A549 (cell line): ENCODE results near the gene OXLD1. TPM values are rescaled to one million over a fixed set of nuclear protein-coding genes. Genes with fewer than 3 reads are reported as not detected.

ENCODE experiments used
- ATAC-seq, 2 experiments: fragments of 200-7000 bp in 1 of 2; fragments of >200 bp in 1 of 2; cut with Nextera tagmentation in 1 of 2; cut with Tn5 transposase in 1 of 2; 3 replicates each; pipeline versions ENCODE4 v1.8.0 to v1.9.1; 2018 to 2020; ENCODE audit warnings: mild to moderate bottlenecking in 1 of 2, moderate library complexity in 1 of 2
- CTCF ChIA-PET: fragments of 300-600 bp; sonication (Branson Sonifier 250); formaldehyde crosslinking; extraction: SDS; loops from one replicate; lab custom pipeline; 2021; ENCODE audit warnings: antibody characterized with exemption, inconsistent platforms; lab: Yijun Ruan, JAX
- POLR2A ChIA-PET: fragments of 350-600 bp; formaldehyde crosslinking; extraction: SDS; loops from one replicate; lab custom pipeline; 2021; ENCODE audit warnings: antibody characterized with exemption, inconsistent platforms; lab: Yijun Ruan, JAX
- DNase-seq, 2 experiments: peaks; one replicate each; pipeline versions ENCODE4 v3.0.0 to v3.0.0-alpha.2; 2011 to 2016; ENCODE audit warnings: low read depth in 1 of 2, low spot score in 1 of 2
- FAIRE-seq: peaks from 2 replicates; lab custom pipeline; 2011; peaks lifted over from hg19 to GRCh38; lab: Jason Lieb, UNC
- H3K27ac ChIP-seq, 2 experiments: fragments of >200 bp; sonication (Bioruptor Twin); formaldehyde crosslinking; 3 replicates each; pipeline ENCODE4 v1.5.1; 2016 to 2017
- H3K4me1 ChIP-seq: fragments of >200 bp; sonication (Bioruptor Twin); formaldehyde crosslinking; 3 replicates; pipeline ENCODE4 v1.6.1; 2016
- H3K4me2 ChIP-seq: fragments of >200 bp; sonication (Bioruptor Twin); formaldehyde crosslinking; 3 replicates; pipeline ENCODE4 v1.6.1; 2016
- H3K4me3 ChIP-seq: fragments of >200 bp; sonication (Bioruptor Twin); formaldehyde crosslinking; 3 replicates; pipeline ENCODE4 v1.5.1; 2016
- H3K9me3 ChIP-seq: fragments of >200 bp; sonication (Bioruptor Twin); formaldehyde crosslinking; 3 replicates; pipeline ENCODE4 v1.6.1; 2016
- BHLHE40 ChIP-seq: IDR thresholded peaks from 2 replicates; pipeline ENCODE4 v1.6.1; 2012; ENCODE audit warnings: low read depth, low read length, inconsistent platforms
- CBX2 ChIP-seq: fragments of 200-600 bp; sonication (generic); IDR thresholded peaks from 2 replicates; pipeline ENCODE4 v1.6.1; 2016; ENCODE audit warnings: low read depth, mild to moderate bottlenecking, borderline replicate concordance
- CHD2 ChIP-seq: fragments of 150-350 bp; IDR thresholded peaks from 2 replicates; pipeline ENCODE4 v1.6.1; 2014; ENCODE audit warnings: low read length; ENCODE audit not compliant: partially characterized antibody
- ELK1 ChIP-seq: fragments of 150-350 bp; IDR thresholded peaks from 2 replicates; pipeline ENCODE4 v1.6.1; 2014; ENCODE audit warnings: low read depth, mild to moderate bottlenecking, low read length
- EP300 ChIP-seq, 2 experiments: fragments of >200 bp; sonication (Bioruptor Twin); formaldehyde crosslinking; IDR thresholded peaks; 2 replicates in 1 of 2; 3 replicates in 1 of 2; pipeline ENCODE4 v1.6.1; 2016 to 2017
- FOSL2 ChIP-seq, 2 experiments: fragments of 450-650 bp in 1 of 2; fragments of >200 bp in 1 of 2; sonication (Bioruptor Twin) in 1 of 2; formaldehyde crosslinking; IDR thresholded peaks; 2 replicates each; pipeline versions ENCODE4 v1.5.0 to v1.6.1; 2016 to 2020; ENCODE audit warnings: mild to moderate bottlenecking in 1 of 2, moderate library complexity in 1 of 2
- FOXS1 ChIP-seq: fragments of 250-450 bp; sonication (Bioruptor Pico); IDR thresholded peaks from 2 replicates; pipeline ENCODE4 v1.5.0; 2020; ENCODE audit warnings: mild to moderate bottlenecking, moderate library complexity
- HDAC2 ChIP-seq: fragments of 200-600 bp; sonication (generic); IDR thresholded peaks from 2 replicates; pipeline ENCODE4 v1.6.1; 2016
- HOXB5 ChIP-seq: fragments of 250-450 bp; sonication (Bioruptor Pico); IDR thresholded peaks from 2 replicates; pipeline ENCODE4 v1.5.0; 2020; ENCODE audit warnings: mild to moderate bottlenecking, moderate library complexity
- MAFK ChIP-seq: fragments of 450-650 bp; IDR thresholded peaks from 2 replicates; pipeline ENCODE4 v1.6.1; 2014; ENCODE audit not compliant: partially characterized antibody
- NPAS2 ChIP-seq: fragments of 250-450 bp; sonication (Bioruptor Pico); IDR thresholded peaks from 2 replicates; pipeline ENCODE4 v1.8.0; 2022; ENCODE audit warnings: mild to moderate bottlenecking, moderate library complexity, borderline replicate concordance
- PBX3 ChIP-seq: IDR thresholded peaks from 2 replicates; pipeline ENCODE4 v1.6.1; 2012
- POLR2AphosphoS2 ChIP-seq: conservative IDR thresholded peaks from 2 replicates; pipeline ENCODE4 v1.6.1; 2012; ENCODE audit warnings: low read length, improper control_type of control experiment, inconsistent platforms
- RAD21 ChIP-seq, 2 experiments: fragments of >200 bp in 1 of 2; sonication (Bioruptor Twin) in 1 of 2; formaldehyde crosslinking in 1 of 2; IDR thresholded peaks in 1 of 2; conservative IDR thresholded peaks in 1 of 2; 2 replicates in 1 of 2; 3 replicates in 1 of 2; pipeline ENCODE4 v1.6.1; 2012 to 2018; ENCODE audit warnings: inconsistent platforms in 1 of 2
- RCOR1 ChIP-seq: fragments of 150-350 bp; IDR thresholded peaks from 2 replicates; pipeline ENCODE4 v1.6.1; 2014; ENCODE audit warnings: antibody characterized with exemption, low read length, low read depth
- REST ChIP-seq: fragments of 200-600 bp; sonication (generic); IDR thresholded peaks from 2 replicates; pipeline ENCODE4 v1.6.1; 2016; ENCODE audit warnings: antibody characterized with exemption, mild to moderate bottlenecking, moderate library complexity
- RFX5 ChIP-seq: fragments of 450-650 bp; IDR thresholded peaks from 2 replicates; pipeline ENCODE4 v1.7.1; 2014; ENCODE audit warnings: antibody characterized with exemption, mild to moderate bottlenecking, moderate library complexity
- RNF2 ChIP-seq: fragments of 200-600 bp; sonication (generic); IDR thresholded peaks from 2 replicates; pipeline ENCODE4 v1.6.1; 2016; ENCODE audit warnings: low read depth, mild to moderate bottlenecking, antibody characterized with exemption, moderate library complexity, borderline replicate concordance
- ZC3H11A ChIP-seq: fragments of 450-650 bp; IDR thresholded peaks from 2 replicates; pipeline ENCODE4 v1.6.1; 2014; ENCODE audit warnings: antibody characterized with exemption, mild to moderate bottlenecking
- WGBS: methylation state at CpG from one replicate; pipeline ENCODE4 v1.1.6; 2017; ENCODE audit errors: missing lambda C conversion rate; 5-methylcytosine and 5-hydroxymethylcytosine counted together
- polyA plus RNA-seq, 4 experiments: library from polyadenylated mRNA; depleted of rRNA in 3 of 4; stranded (reverse); fragments of >200 nt; fragmentation: RNase III in 1 of 4; extraction: RNeasy Plus Mini Kit Qiagen cat#74134 plus additional on column Dnase treatment in 1 of 4; gene quantifications; 2 replicates in 3 of 4; 3 replicates in 1 of 4; pipeline ENCODE4 v1.2.3, GENCODE V29; 2011 to 2017

Gene OXLD1
- polyA plus RNA-seq, 2 of the 4 experiments (the other 2 are of a cell fraction) = 38.7 to 47.1 TPM

- no peak for TF ChIP-seq RNF2
These were observed 25.2 kb upstream of the OXLD1 start (continued) for GRCh38 chr17:81691608-81692007.

- WGBS = 95% methylated on average over 18 of the region's 18 CpGs
- Histone ChIP-seq H3K4me3 (no peak overlapping the region), H3K4me1 (no peaks in the 10 kb centered on the region), H3K27ac (no peak overlapping the region), H3K4me2 (no peak overlapping the region), H3K9me3 (no peaks in the 10 kb centered on the region)
- FAIRE-seq (no peak), ATAC-seq (no peak), DNase-seq (no peak)
- ChIA-PET CTCF (interaction anchor here (1.2 to 3.0 kb wide), 3 partner anchors 11 to 140 kb away, joined by 4 to 19 read pairs (median 7); partner anchors contain the start of gene MRPL12), POLR2A (interaction anchor here (0.6 kb wide), 1 partner anchor 11 kb away, joined by 5 read pairs; the partner anchor contains the start of gene MRPL12)
- TF ChIP-seq HDAC2 (no peak), CBX2 (no peak), RAD21 (conservative IDR thresholded peaks at IDR 0.05 in 1 of 2, IDR thresholded peaks at IDR 0.05 in 1 of 2) (no peak), FOSL2 (IDR thresholded peaks at IDR 0.05) (no peak), FOSL2 (CRISPR knock-in tag; IDR thresholded peaks at IDR 0.05) (no peak), POLR2AphosphoS2 (no peak), HOXB5 (no peak), FOXS1 (CRISPR knock-in tag) (no peak), ZC3H11A (no peak), REST (no peak), RCOR1 (no peak), MAFK (no peak), PBX3 (no peak), EP300 (IDR thresholded peaks at IDR 0.05) (no peak), RFX5 (no peak)
These were observed 24.8 kb upstream of the OXLD1 start for GRCh38 chr17:81691196-81691595.

GRCh38 chr17:81690549-81690948, 24.1 kb upstream of the OXLD1 start:
- no peak for FAIRE-seq
- H3K4me2 ChIP-seq = no peak overlapping the region
- TF ChIP-seq CHD2 = no peak
- TF ChIP-seq CBX2 = no peak
- TF ChIP-seq BHLHE40 = no peak
- no peak for TF ChIP-seq NPAS2 (CRISPR knock-in tag)
- TF ChIP-seq ELK1 = no peak
- TF ChIP-seq, all 56 proteins: peak for 0
- ChIA-PET POLR2A (interaction anchor here (0.6 kb wide), 1 partner anchor 12 kb away, joined by 5 read pairs; the partner anchor contains the start of gene MRPL12), CTCF (interaction anchor here (0.8 to 3.0 kb wide), 5 partner anchors 10 to 140 kb away, joined by 3 to 19 read pairs (median 4); partner anchors contain the start of gene MRPL12)
- DNase-seq (no peak), ATAC-seq (no peak)
- Histone ChIP-seq H3K4me3 (no peak overlapping the region), H3K27ac (no peak overlapping the region), H3K4me1 (peaks cover 3% of the 10 kb centered on the region), H3K9me3 (no peaks in the 10 kb centered on the region)
- WGBS = 89% methylated on average over 17 of the region's 17 CpGs
